ENCODE measurements around the gene COL4A6. TPM values are rescaled to one million over a fixed set of nuclear protein-coding genes. Genes with fewer than 3 reads are reported as not detected.
A peak's percentile ranks its signal among the peaks of the same experiment; 100 is the strongest.

Gene COL4A6
- total RNA-seq, 3 donors from 2014 or later (not counting 1 experiment from before 2014, with no cell fraction given): not detected

DNA sequence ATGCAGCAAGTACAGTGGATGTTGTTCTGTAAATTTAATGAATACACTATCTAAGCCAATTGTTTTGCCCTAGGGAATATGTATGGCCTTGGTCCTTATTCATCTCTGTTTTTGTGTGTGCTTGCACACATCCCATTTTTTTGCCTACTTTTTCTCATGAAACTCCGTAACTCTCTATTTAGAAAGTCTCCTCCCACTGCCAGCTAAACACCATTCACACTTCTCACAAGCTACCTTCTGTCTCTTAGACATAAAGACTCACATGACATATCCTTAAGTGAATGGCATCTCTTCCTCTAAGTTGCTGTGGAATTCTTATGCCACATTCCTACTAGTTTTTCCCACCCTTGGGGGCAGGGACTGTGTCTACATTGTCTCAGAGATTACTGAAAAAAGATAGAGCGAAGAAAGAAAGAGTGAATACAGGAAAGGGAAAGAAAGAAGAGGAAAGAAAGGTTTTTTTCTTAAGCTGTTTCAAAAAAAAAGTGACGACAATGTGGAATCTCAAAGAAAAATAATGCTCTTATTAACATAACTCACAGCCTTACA lies 229.1 kb downstream of the COL4A6 start:
- Mint-ChIP-seq H3K27me3 (ENCODE audit: low read depth in 2 of 2) (peaks cover 6 to 7% of the 10 kb centered on the region in 2 donors), H3K9me3 (no peaks in the 10 kb centered on the region), H3K4me3 (no peak overlapping the region), H3K36me3 (no peaks in the 10 kb centered on the region), H3K4me1 (no peaks in the 10 kb centered on the region), H3K27ac (no peak overlapping the region)
- no peaks in the 10 kb centered on the region for H3K9me3 ChIP-seq (ENCODE audit: control insufficient read depth, insufficient read depth, low read length)
- WGBS (ENCODE audit: insufficient coverage): 81% methylated on average over 2 of the region's 3 CpGs
- intact Hi-C loops (cut with micrococcal nuclease): no loop called here
- no peaks in the 10 kb centered on the region for H3K27me3 ChIP-seq (ENCODE audit: control insufficient read depth, insufficient read depth, low read length)
- no peak for DNase-seq
- ATAC-seq: no peak
- no peaks in the 10 kb centered on the region for H3K4me1 ChIP-seq (ENCODE audit: control insufficient read depth, insufficient read depth, low read length)
- no peaks in the 10 kb centered on the region for H3K36me3 ChIP-seq (ENCODE audit: control insufficient read depth, insufficient read depth, low read length)
- TF ChIP-seq, protein P1, sequence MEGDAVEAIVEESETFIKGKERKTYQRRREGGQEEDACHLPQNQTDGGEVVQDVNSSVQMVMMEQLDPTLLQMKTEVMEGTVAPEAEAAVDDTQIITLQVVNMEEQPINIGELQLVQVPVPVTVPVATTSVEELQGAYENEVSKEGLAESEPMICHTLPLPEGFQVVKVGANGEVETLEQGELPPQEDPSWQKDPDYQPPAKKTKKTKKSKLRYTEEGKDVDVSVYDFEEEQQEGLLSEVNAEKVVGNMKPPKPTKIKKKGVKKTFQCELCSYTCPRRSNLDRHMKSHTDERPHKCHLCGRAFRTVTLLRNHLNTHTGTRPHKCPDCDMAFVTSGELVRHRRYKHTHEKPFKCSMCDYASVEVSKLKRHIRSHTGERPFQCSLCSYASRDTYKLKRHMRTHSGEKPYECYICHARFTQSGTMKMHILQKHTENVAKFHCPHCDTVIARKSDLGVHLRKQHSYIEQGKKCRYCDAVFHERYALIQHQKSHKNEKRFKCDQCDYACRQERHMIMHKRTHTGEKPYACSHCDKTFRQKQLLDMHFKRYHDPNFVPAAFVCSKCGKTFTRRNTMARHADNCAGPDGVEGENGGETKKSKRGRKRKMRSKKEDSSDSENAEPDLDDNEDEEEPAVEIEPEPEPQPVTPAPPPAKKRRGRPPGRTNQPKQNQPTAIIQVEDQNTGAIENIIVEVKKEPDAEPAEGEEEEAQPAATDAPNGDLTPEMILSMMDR (IDR thresholded peaks at IDR 0.05): no peak
- no peak overlapping the region for H3K27ac ChIP-seq (ENCODE audit: low read length)
- H3K4me3 ChIP-seq (ENCODE audit: low read length): no peak overlapping the region

DNA sequence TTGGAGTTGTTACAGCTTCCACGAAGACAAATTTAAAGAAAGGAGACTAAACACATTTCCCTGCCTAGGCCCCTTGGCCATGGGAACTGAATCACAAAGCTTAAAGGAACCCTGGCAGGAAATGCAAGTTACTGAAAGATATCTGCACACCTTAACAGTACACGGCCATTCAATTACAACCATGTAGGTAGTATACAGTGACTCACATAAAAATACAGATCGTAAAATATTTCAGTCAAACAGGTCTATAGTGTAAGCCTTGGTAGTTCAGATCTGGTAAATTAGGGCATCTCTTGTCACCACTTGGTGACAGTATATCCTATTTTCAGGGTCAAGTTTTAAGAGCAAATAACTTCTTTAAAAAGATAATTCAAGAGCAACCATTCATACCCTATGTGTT lies 234.7 kb downstream of the COL4A6 start:
- TF ChIP-seq, protein P1 (IDR thresholded peaks at IDR 0.05): no peak
- Histone ChIP-seq H3K36me3 (ENCODE audit: control insufficient read depth, insufficient read depth, low read length) (no peaks in the 10 kb centered on the region), H3K4me1 (ENCODE audit: control insufficient read depth, insufficient read depth, low read length) (no peaks in the 10 kb centered on the region), H3K27ac (ENCODE audit: low read length) (no peak overlapping the region), H3K9me3 (ENCODE audit: control insufficient read depth, insufficient read depth, low read length) (no peaks in the 10 kb centered on the region), H3K4me3 (ENCODE audit: low read length) (no peak overlapping the region), H3K27me3 (ENCODE audit: control insufficient read depth, insufficient read depth, low read length) (no peaks in the 10 kb centered on the region)
- no peak overlapping the region for H3K27ac Mint-ChIP-seq
- peaks cover 12 to 30% of the 10 kb centered on the region in 2 donors for H3K27me3 Mint-ChIP-seq (ENCODE audit: low read depth in 2 of 2)
- DNase-seq (no peak), ATAC-seq (no peak)
- H3K4me1 Mint-ChIP-seq: no peaks in the 10 kb centered on the region
- no peaks in the 10 kb centered on the region for H3K9me3 Mint-ChIP-seq
- 60% methylated on average over 1 of the region's 3 CpGs for WGBS (ENCODE audit: insufficient coverage)
- intact Hi-C loops (cut with micrococcal nuclease): no loop called here
- no peaks in the 10 kb centered on the region for H3K36me3 Mint-ChIP-seq
- H3K4me3 Mint-ChIP-seq: no peak overlapping the region

DNA sequence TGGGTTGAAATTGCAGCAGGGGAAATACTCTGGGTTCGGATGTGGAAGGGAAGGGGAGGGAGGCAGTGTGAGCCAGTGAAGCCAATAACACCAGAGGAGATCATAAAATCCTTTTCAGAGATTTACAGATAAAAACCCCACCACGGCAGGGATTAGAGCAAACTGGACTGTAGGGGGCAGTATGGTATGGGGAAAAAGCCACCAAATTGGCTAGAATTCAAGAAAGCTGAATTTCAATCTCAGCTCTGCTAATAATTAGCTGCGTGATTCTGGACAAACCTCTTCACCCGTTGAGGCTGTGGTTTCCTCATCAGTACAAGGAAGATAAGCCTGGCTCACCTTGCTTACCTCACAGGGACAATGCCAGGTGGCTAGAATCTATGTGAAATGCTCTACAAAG lies 238.5 kb downstream of the COL4A6 start:
- Mint-ChIP-seq H3K27ac (no peak overlapping the region), H3K27me3 (ENCODE audit: low read depth in 2 of 2) (peaks cover 10 to 24% of the 10 kb centered on the region in 2 donors), H3K9me3 (no peaks in the 10 kb centered on the region), H3K4me1 (no peaks in the 10 kb centered on the region), H3K4me3 (no peak overlapping the region), H3K36me3 (no peaks in the 10 kb centered on the region)
- ATAC-seq (no peak), DNase-seq (peak in 1 of 2 donors; percentile 1)
- Histone ChIP-seq H3K27me3 (ENCODE audit: control insufficient read depth, insufficient read depth, low read length) (no peaks in the 10 kb centered on the region), H3K27ac (ENCODE audit: low read length) (no peak overlapping the region), H3K9me3 (ENCODE audit: control insufficient read depth, insufficient read depth, low read length) (no peaks in the 10 kb centered on the region), H3K36me3 (ENCODE audit: control insufficient read depth, insufficient read depth, low read length) (no peaks in the 10 kb centered on the region), H3K4me1 (ENCODE audit: control insufficient read depth, insufficient read depth, low read length) (no peaks in the 10 kb centered on the region), H3K4me3 (ENCODE audit: low read length) (no peak overlapping the region)
- intact Hi-C loops (cut with micrococcal nuclease): no loop called here
- WGBS (ENCODE audit: insufficient coverage): 0% methylated on average over 1 of the region's 4 CpGs
- TF ChIP-seq, protein P1 (IDR thresholded peaks at IDR 0.05): no peak

DNA sequence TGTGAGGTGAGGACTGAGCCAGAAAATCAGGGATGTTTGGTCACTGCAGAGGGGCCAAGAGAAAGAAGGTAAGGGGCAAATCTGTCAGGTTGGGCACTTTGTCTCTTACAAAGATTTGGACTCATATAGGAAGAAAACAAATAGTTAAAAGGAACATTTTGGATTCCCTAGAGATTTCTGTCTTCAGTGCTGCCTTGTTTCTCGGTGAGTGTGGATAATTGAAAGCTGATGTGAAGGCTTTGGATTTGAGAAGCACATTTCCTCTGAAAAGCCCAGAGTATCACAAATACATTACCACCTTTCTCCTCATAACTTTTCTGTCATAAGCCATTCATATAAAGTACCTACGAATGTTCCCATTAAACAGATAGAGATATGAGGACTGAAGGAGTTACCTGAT lies 239.2 kb downstream of the COL4A6 start:
- DNase-seq (no peak), ATAC-seq (no peak)
- H3K9me3 ChIP-seq (ENCODE audit: control insufficient read depth, insufficient read depth, low read length): no peaks in the 10 kb centered on the region
- H3K27ac Mint-ChIP-seq: no peak overlapping the region
- peaks cover 0 to 2% of the 10 kb centered on the region in 2 donors for H3K9me3 Mint-ChIP-seq
- H3K4me1 ChIP-seq (ENCODE audit: control insufficient read depth, insufficient read depth, low read length): no peaks in the 10 kb centered on the region
- H3K27me3 Mint-ChIP-seq (ENCODE audit: low read depth in 2 of 2): peaks cover 8 to 30% of the 10 kb centered on the region in 2 donors
- no peaks in the 10 kb centered on the region for H3K27me3 ChIP-seq (ENCODE audit: control insufficient read depth, insufficient read depth, low read length)
- intact Hi-C loops (cut with micrococcal nuclease): no loop called here
- no peaks in the 10 kb centered on the region for H3K36me3 Mint-ChIP-seq
- no peak overlapping the region for H3K4me3 ChIP-seq (ENCODE audit: low read length)
- H3K4me3 Mint-ChIP-seq: no peak overlapping the region
- no peak overlapping the region for H3K27ac ChIP-seq (ENCODE audit: low read length)
- H3K36me3 ChIP-seq (ENCODE audit: control insufficient read depth, insufficient read depth, low read length): no peaks in the 10 kb centered on the region
- TF ChIP-seq, protein P1 (IDR thresholded peaks at IDR 0.05): no peak
- no peaks in the 10 kb centered on the region for H3K4me1 Mint-ChIP-seq
- no CpG with 5 or more reads among the region's 2 CpGs for WGBS (ENCODE audit: insufficient coverage)

Measured in natural killer cell (primary cell).